ENCODE measurements around the gene DYRK1B. TPM values are rescaled to one million over a fixed set of nuclear protein-coding genes. Genes with fewer than 3 reads are reported as not detected.
A peak's percentile ranks its signal among the peaks of the same experiment; 100 is the strongest.

DYRK1B gene
- total RNA-seq, 1 donor from 2014 or later: 54.0 TPM

DNA sequence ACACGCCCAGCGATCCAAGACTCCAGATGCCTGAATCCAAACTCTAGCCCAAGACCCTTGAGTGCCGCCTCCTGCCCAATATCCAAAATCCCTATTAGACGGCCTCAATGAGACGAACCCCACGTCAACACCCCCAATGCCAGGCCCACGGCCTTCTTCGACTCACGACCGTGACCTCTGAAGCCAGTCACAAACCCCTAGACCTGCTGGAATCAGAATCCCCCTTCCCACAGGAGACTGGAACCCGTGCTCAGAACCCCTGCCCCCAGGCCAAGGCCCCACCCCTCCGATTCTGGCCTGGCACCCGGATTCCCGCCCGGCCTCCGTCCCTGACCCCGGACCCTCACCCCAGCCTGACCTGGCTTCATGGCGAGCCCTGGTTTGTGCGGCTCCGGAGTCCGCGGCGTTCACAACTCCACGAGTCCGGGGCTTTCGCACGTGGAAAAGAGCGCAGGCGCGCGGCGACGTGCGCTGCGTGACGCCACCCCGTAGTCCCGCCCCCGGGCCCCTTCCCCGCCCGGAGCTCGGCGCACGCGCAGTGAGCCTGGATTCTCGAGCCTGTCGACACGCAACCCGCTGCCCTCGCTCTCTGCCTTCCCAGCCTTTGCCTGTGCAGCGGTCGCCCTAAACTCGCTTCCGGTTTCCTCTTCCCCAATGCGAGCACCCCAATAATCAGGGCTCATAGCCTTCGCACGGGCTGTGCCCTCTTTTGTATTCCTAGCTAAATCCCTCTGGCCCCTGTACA lies 12.1 kb upstream of the DYRK1B start, which contains the start of gene FBL:
Gene FBL (minus strand): TSS at position 447 of the 745 bp plus-strand sequence. CDS start 79 bp downstream, at position 368.
- no peak for TF ChIP-seq CTCF (IDR thresholded peaks at IDR 0.05; ENCODE audit: unreplicated experiment)
- peak; percentile 98 to 99 for DNase-seq (ENCODE audit: low spot score in 2 of 2, unreplicated experiment in 2 of 2)
- Mint-ChIP-seq H3K27ac (peak within 1 kb of the TSS; percentile 95), H3K9me3 (no peaks in the 10 kb centered on the region), H3K36me3 (no peaks in the 10 kb centered on the region), H3K4me1 (peaks cover 51% of the 10 kb centered on the region), H3K27me3 (ENCODE audit: low read depth) (no peaks in the 10 kb centered on the region), H3K4me3 (peak within 1 kb of the TSS; percentile 90)

GRCh38 chr19:39845584-39845932 lies 11.6 kb upstream of the DYRK1B start:
- Mint-ChIP-seq H3K36me3 (no peaks in the 10 kb centered on the region), H3K4me1 (peaks cover 51% of the 10 kb centered on the region), H3K27me3 (ENCODE audit: low read depth) (no peaks in the 10 kb centered on the region), H3K27ac (peak overlapping the region; percentile 95), H3K4me3 (peak overlapping the region; percentile 90), H3K9me3 (no peaks in the 10 kb centered on the region)
- DNase-seq (ENCODE audit: low spot score in 2 of 2, unreplicated experiment in 2 of 2): no peak
- no peak for TF ChIP-seq CTCF (IDR thresholded peaks at IDR 0.05; ENCODE audit: unreplicated experiment)

DNA sequence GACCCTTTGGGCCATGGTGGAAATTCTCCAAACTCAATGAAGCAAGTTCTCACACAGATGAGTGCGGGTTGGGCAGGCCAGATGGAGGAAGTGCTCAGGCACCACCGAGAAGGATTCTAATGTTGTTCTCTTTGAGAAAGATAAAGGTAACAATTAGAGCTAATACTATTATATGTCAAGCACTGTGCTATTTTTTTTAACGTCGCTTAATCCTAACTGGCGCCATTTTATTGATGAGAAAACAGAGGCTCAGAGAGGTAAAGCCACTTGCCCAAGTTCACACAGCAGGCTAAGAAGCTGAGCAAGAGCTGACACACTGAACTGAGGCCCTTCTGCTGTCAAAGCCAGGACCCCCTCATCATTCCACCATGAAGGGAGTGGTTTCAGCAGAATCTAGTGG lies 11.2 kb upstream of the DYRK1B start:
- DNase-seq (ENCODE audit: low spot score in 2 of 2, unreplicated experiment in 2 of 2): no peak
- Mint-ChIP-seq H3K27ac (peak overlapping the region; percentile 52), H3K36me3 (no peaks in the 10 kb centered on the region), H3K27me3 (ENCODE audit: low read depth) (no peaks in the 10 kb centered on the region), H3K4me1 (peaks cover 51% of the 10 kb centered on the region), H3K4me3 (peak overlapping the region; percentile 90), H3K9me3 (no peaks in the 10 kb centered on the region)
- TF ChIP-seq CTCF (IDR thresholded peaks at IDR 0.05; ENCODE audit: unreplicated experiment): no peak

- DNase-seq (ENCODE audit: low spot score in 2 of 2, unreplicated experiment in 2 of 2): no peak
- Mint-ChIP-seq H3K9me3 (no peaks in the 10 kb centered on the region), H3K4me1 (peaks cover 51% of the 10 kb centered on the region), H3K27me3 (ENCODE audit: low read depth) (no peaks in the 10 kb centered on the region), H3K36me3 (no peaks in the 10 kb centered on the region), H3K4me3 (peak overlapping the region; percentile 90), H3K27ac (peak overlapping the region; percentile 82)
- peak; percentile 61 for TF ChIP-seq CTCF (IDR thresholded peaks at IDR 0.05; ENCODE audit: unreplicated experiment)
Measured at GRCh38 chr19:39843919-39844793, 10.2 kb upstream of the DYRK1B start.

DNA sequence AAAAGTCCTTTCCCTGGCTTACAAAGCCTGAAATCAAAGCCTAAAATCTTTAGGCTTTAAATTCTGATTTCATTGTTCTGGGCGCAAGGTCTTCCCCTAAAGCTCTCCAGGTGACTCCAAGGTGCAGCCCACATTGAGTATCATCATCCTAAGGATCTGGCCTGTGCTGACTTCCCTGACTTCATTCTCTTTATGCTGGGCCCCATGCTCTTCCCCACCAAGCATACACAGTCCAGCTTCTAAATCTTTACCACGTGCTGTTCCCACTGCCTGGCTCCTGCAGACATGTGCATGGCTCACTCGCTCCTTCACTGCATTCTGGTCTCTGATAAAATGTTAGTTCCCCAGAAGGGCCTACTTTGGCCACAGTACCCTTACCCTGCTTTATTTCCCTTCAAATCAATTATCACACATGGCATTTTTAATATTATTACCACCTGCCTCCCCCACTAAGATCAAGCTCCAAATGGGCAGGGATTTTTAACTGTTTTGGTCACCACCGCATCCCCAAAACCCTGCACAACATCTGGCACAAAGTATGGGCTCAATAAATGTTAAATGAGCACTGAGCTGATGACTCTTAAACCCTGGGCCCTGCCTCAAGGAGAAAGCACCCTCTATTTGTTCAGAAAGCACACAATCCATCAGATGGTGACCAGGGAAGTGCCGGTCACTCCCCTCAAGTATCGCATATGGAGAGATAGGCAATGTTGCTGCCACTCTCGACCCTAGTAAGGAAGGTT lies 8.9 kb upstream of the DYRK1B start:
- DNase-seq (ENCODE audit: low spot score in 2 of 2, unreplicated experiment in 2 of 2): no peak
- Mint-ChIP-seq H3K4me3 (no peak overlapping the region), H3K27me3 (ENCODE audit: low read depth) (no peaks in the 10 kb centered on the region), H3K27ac (peak overlapping the region; percentile 63), H3K36me3 (peaks cover 1% of the 10 kb centered on the region), H3K4me1 (peaks cover 53% of the 10 kb centered on the region), H3K9me3 (no peaks in the 10 kb centered on the region)
- TF ChIP-seq CTCF (IDR thresholded peaks at IDR 0.05; ENCODE audit: unreplicated experiment): no peak

Measured in mesothelial cell of epicardium (in vitro differentiated cells).